ENCODE results near the gene MX1. TPM values are rescaled to one million over a fixed set of nuclear protein-coding genes. Genes with fewer than 3 reads are reported as not detected.

Gene MX1
- total RNA-seq, 4 donors from 2014 or later = 10.5 to 23.8 (median 17.3) TPM

- Histone ChIP-seq H3K4me3 (no peak overlapping the region), H3K36me3 (peaks cover 0 to 37% (median 0%) of the 10 kb centered on the region in 3 donors), H3K27me3 (no peaks in the 10 kb centered on the region), H3K9me3 (no peaks in the 10 kb centered on the region), H3K4me1 (no peaks in the 10 kb centered on the region), H3K27ac (no peak overlapping the region)
- WGBS, 2 donors = 84 to 90% methylated on average over 8 of the region's 8 CpGs
- TF ChIP-seq CTCF (IDR thresholded peaks at IDR 0.05) = no peak
- no peak for TF ChIP-seq EP300 (IDR thresholded peaks at IDR 0.05)
- no peak for TF ChIP-seq POLR2A (IDR thresholded peaks at IDR 0.05)
- DNase-seq (ENCODE audit: low spot score in 2 of 2) = no peak
Observed at GRCh38 chr21:41393876-41394465, 32.1 kb upstream of the MX1 start.

GRCh38 chr21:41396558-41397075 is 29.4 kb upstream of the MX1 start:
- peak in 1 of 2 donors; percentile 42 for TF ChIP-seq EP300 (IDR thresholded peaks at IDR 0.05)
- no peak for TF ChIP-seq CTCF (IDR thresholded peaks at IDR 0.05)
- no peak for TF ChIP-seq POLR2A (IDR thresholded peaks at IDR 0.05)
- Histone ChIP-seq H3K27me3 (no peaks in the 10 kb centered on the region), H3K4me3 (no peak overlapping the region), H3K27ac (no peak overlapping the region), H3K4me1 (no peaks in the 10 kb centered on the region), H3K9me3 (no peaks in the 10 kb centered on the region), H3K36me3 (peaks cover 0 to 47% (median 0%) of the 10 kb centered on the region in 3 donors)
- WGBS, 2 donors = 63 to 72% methylated on average over 7 of the region's 7 CpGs
- DNase-seq (ENCODE audit: low spot score in 2 of 2) = no peak

- DNase-seq (ENCODE audit: low spot score in 2 of 2) = no peak
- H3K4me3 ChIP-seq = no peak overlapping the region
- no peaks in the 10 kb centered on the region for H3K27me3 ChIP-seq
- H3K9me3 ChIP-seq = no peaks in the 10 kb centered on the region
- TF ChIP-seq EP300 (IDR thresholded peaks at IDR 0.05) (no peak), CTCF (IDR thresholded peaks at IDR 0.05) (no peak), POLR2A (IDR thresholded peaks at IDR 0.05) (no peak)
- H3K36me3 ChIP-seq = peaks cover 0 to 56% (median 0%) of the 10 kb centered on the region in 3 donors
- WGBS, 2 donors = 87% methylated on average over 7 of the region's 7 CpGs
- H3K27ac ChIP-seq = no peak overlapping the region
- H3K4me1 ChIP-seq = no peaks in the 10 kb centered on the region
Observed at GRCh38 chr21:41397471-41397891, 28.6 kb upstream of the MX1 start.

DNA sequence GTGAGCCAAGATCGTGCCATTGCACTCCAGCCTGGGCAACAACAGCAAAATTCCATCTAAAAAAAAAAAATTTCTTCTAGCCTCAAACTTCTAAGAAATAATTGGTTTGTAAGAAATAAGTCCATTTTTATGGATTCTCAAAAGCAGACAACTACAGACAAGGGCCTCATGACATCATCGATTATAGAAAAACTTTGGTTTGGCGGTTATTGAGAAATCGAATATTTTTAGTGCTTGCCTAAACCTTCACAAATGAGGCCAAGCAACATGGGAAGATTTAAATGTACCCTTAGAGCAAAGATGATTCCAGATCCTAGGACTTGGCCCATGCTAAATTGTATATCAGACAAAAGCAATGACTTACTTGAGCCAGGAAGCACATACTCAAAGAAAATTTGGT is 27.8 kb upstream of the MX1 start:
- Histone ChIP-seq H3K4me3 (no peak overlapping the region), H3K27ac (no peak overlapping the region), H3K27me3 (no peaks in the 10 kb centered on the region), H3K4me1 (no peaks in the 10 kb centered on the region), H3K36me3 (peaks cover 0 to 62% (median 0%) of the 10 kb centered on the region in 3 donors), H3K9me3 (no peaks in the 10 kb centered on the region)
- WGBS, 2 donors = 91% methylated on average over 4 of the region's 4 CpGs
- no peak for TF ChIP-seq EP300 (IDR thresholded peaks at IDR 0.05)
- TF ChIP-seq CTCF (IDR thresholded peaks at IDR 0.05) = no peak
- no peak for TF ChIP-seq POLR2A (IDR thresholded peaks at IDR 0.05)
- DNase-seq (ENCODE audit: low spot score in 2 of 2) = no peak

GRCh38 chr21:41398831-41399230 is 27.2 kb upstream of the MX1 start:
- 92 to 93% methylated on average over 14 to 16 of the region's 16 CpGs for WGBS, 2 donors

More at GRCh38 chr21:41398831-41399230, 27.2 kb upstream of the MX1 start:
- Histone ChIP-seq H3K27me3 (no peaks in the 10 kb centered on the region), H3K27ac (no peak overlapping the region), H3K36me3 (peaks cover 0 to 68% (median 0%) of the 10 kb centered on the region in 3 donors), H3K9me3 (no peaks in the 10 kb centered on the region), H3K4me1 (no peaks in the 10 kb centered on the region), H3K4me3 (no peak overlapping the region)
- no peak for TF ChIP-seq EP300 (IDR thresholded peaks at IDR 0.05)
- no peak for DNase-seq (ENCODE audit: low spot score in 2 of 2)

Measured in tibial nerve (tissue), 4 donors.